Adrenal gland (tissue), 12 donors: Measurements from ENCODE around the gene BRF1. TPM values are rescaled to one million over a fixed set of nuclear protein-coding genes. Genes with fewer than 3 reads are reported as not detected.

Experiments used
- DNase-seq, 7 donors: peaks; one replicate each; pipeline ENCODE4 v3.0.0-alpha.2; 2019 to 2020
- H3K27ac ChIP-seq, 5 donors: fragments of 200-600 bp; sonication (generic) in 4 of 5; 1 replicate in 3 of 5; 2 replicates in 2 of 5; pipeline versions ENCODE4 v1.5.1 to v1.8.0; 2016 to 2020; ENCODE audit warnings: mild to moderate bottlenecking in 1 of 5
- H3K27me3 ChIP-seq: fragments of 200-600 bp; 2 replicates; pipeline ENCODE4 v1.8.0; 2021
- H3K36me3 ChIP-seq, 2 donors: fragments of 200-600 bp; replicated peaks in 1 of 2; 1 replicate in 1 of 2; 2 replicates in 1 of 2; pipeline versions ENCODE4 v1.5.1 to v1.8.0; 2018 to 2022
- H3K4me1 ChIP-seq, 2 donors: fragments of 200-600 bp; replicated peaks in 1 of 2; 1 replicate in 1 of 2; 2 replicates in 1 of 2; pipeline versions ENCODE4 v1.5.1 to v1.8.0; 2018 to 2021
- H3K4me3 ChIP-seq, 4 donors: fragments of 200-600 bp; sonication (generic) in 3 of 4; one replicate each; pipeline ENCODE4 v1.5.1; 2016 to 2018
- H3K9me3 ChIP-seq, 3 donors: fragments of 200-600 bp; sonication (generic) in 1 of 3; replicated peaks in 1 of 3; 1 replicate in 2 of 3; 2 replicates in 1 of 3; pipeline versions ENCODE4 v1.5.1 to v1.8.0; 2016 to 2021
- CTCF ChIP-seq, 6 experiments: fragments of 450-650 bp in 4 of 6; fragments of 200-600 bp in 2 of 6; sonication (generic) in 1 of 6; IDR thresholded peaks; 1 replicate in 5 of 6; 2 replicates in 1 of 6; pipeline versions ENCODE4 v1.5.1 to v1.8.0; 2016 to 2021; ENCODE audit warnings: antibody characterized with exemption in 6 of 6, mild to moderate bottlenecking in 2 of 6, moderate library complexity in 1 of 6
- POLR2A ChIP-seq, 2 donors: fragments of 450-650 bp; IDR thresholded peaks; one replicate each; pipeline ENCODE4 v1.6.1; 2017; ENCODE audit warnings: antibody characterized with exemption in 2 of 2, mild to moderate bottlenecking in 2 of 2, moderate library complexity in 1 of 2
- WGBS, 4 donors: extraction: QIAGEN DNeasy Blood & Tissue Kit in 2 of 4; methylation state at CpG; one replicate each; pipeline versions ENCODE4 v1.1.5 to v1.1.7; 2013 to 2017; 5-methylcytosine and 5-hydroxymethylcytosine counted together
- intact Hi-C, 2 donors: fragments of 100-400 bp; cut with DNase I; formaldehyde crosslinking; loops; one replicate each; pipeline versions ENCODE4 v1.14.1 to v1.15.0; 2022 to 2023
- polyA plus RNA-seq, 3 donors: library from polyadenylated mRNA; stranded (reverse); fragments of 200-250 nt in 2 of 3; fragments of 350-450 nt in 1 of 3; fragmentation: Illumina TruSeq in 1 of 3; extraction: RNeasy Lipid Tissue Mini Kit (QIAGEN cat#74804) in 1 of 3; gene quantifications; one replicate each; pipeline ENCODE4 v1.2.3, GENCODE V29; 2013 to 2014
- total RNA-seq, 9 donors: library from RNA; depleted of rRNA in 4 of 9; stranded (reverse); fragments of >200 nt in 4 of 9; fragments of 120-200 nt in 1 of 9; fragmentation: NEBNext Ultra II Directional in 1 of 9; extraction: Animal tissue kit (Norgen Biotek cat#: 25700) in 1 of 9; gene quantifications; one replicate each; pipeline versions ENCODE4 v1.1.0 to v1.2.4, GENCODE V29; 2013 to 2023
- donor health status: healthy with polysubstance abuse.
- donor health status: Bipolar disorder and iron deficiency.
- donor health status: DM: yes; HTN: yes; CAD: no.
- donor health status: DM: no; HTN: no; CAD: no.
- donor health status: DM: no; HTN: no; CAD: no.
- donor health status: DM: yes; HTN: yes; CAD: no.

The BRF1 gene
- total and polyA plus RNA-seq, 12 donors = 14.0 to 96.9 (median 37.5) TPM

- intact Hi-C loops = no loop called here
- no peaks in the 10 kb centered on the region for H3K27me3 ChIP-seq
- H3K9me3 ChIP-seq = no peaks in the 10 kb centered on the region
- peaks cover 8 to 11% of the 10 kb centered on the region in 2 donors for H3K4me1 ChIP-seq
- no peaks in the 10 kb centered on the region for H3K36me3 ChIP-seq
- WGBS, 4 donors = 86 to 98% (median 89%) methylated on average over 10 to 19 of the region's 19 CpGs
- DNase-seq = no peak
- TF ChIP-seq CTCF (IDR thresholded peaks at IDR 0.05) (no peak), POLR2A (IDR thresholded peaks at IDR 0.05) (no peak)
- H3K27ac ChIP-seq = no peak overlapping the region
- H3K4me3 ChIP-seq = no peak overlapping the region
These were observed 122.5 kb downstream of the BRF1 start for GRCh38 chr14:105178069-105178867.

- no peaks in the 10 kb centered on the region for H3K36me3 ChIP-seq
- no peak overlapping the region for H3K4me3 ChIP-seq
- intact Hi-C loops = no loop called here
- no peaks in the 10 kb centered on the region for H3K9me3 ChIP-seq
- peaks cover 8 to 11% of the 10 kb centered on the region in 2 donors for H3K4me1 ChIP-seq
- no peak for DNase-seq
- 40 to 70% (median 63%) methylated on average over 1 to 11 of the region's 11 CpGs; no CpG with 5 or more reads in 1 of the 4 donors for WGBS, 4 donors
- TF ChIP-seq CTCF (IDR thresholded peaks at IDR 0.05) (no peak), POLR2A (IDR thresholded peaks at IDR 0.05) (no peak)
- no peak overlapping the region for H3K27ac ChIP-seq
- H3K27me3 ChIP-seq = no peaks in the 10 kb centered on the region
These were observed 123.7 kb downstream of the BRF1 start for GRCh38 chr14:105177082-105177481.

GRCh38 chr14:105176513-105176912, 124.3 kb downstream of the BRF1 start:
- no peak for DNase-seq
- Histone ChIP-seq H3K4me1 (peaks cover 8 to 9% of the 10 kb centered on the region in 2 donors), H3K27me3 (no peaks in the 10 kb centered on the region), H3K4me3 (no peak overlapping the region), H3K27ac (no peak overlapping the region), H3K36me3 (no peaks in the 10 kb centered on the region), H3K9me3 (no peaks in the 10 kb centered on the region)
- intact Hi-C loops = no loop called here
- TF ChIP-seq POLR2A (IDR thresholded peaks at IDR 0.05) = no peak
- no peak for TF ChIP-seq CTCF (IDR thresholded peaks at IDR 0.05)
- 82 to 89% (median 85%) methylated on average over 8 to 15 of the region's 15 CpGs for WGBS, 4 donors

- H3K27ac ChIP-seq = peak overlapping the region in 1 of 5 donors; percentile 58
- 72 to 93% (median 75%) methylated on average over 5 to 32 of the region's 32 CpGs for WGBS, 4 donors
- peaks cover 8% of the 10 kb centered on the region for H3K27me3 ChIP-seq
- no peaks in the 10 kb centered on the region for H3K36me3 ChIP-seq
- DNase-seq = peak in 1 of 7 donors; percentile 45
- peaks cover 0 to 8% of the 10 kb centered on the region in 2 donors for H3K4me1 ChIP-seq
- no peaks in the 10 kb centered on the region for H3K9me3 ChIP-seq
- no peak overlapping the region for H3K4me3 ChIP-seq
- intact Hi-C loops = no loop called here
- no peak for TF ChIP-seq CTCF (IDR thresholded peaks at IDR 0.05)
- TF ChIP-seq POLR2A (IDR thresholded peaks at IDR 0.05) = no peak
These were observed 126.6 kb downstream of the BRF1 start for GRCh38 chr14:105173901-105174894.
